DMS53 treated with DMSO at 0.1 percent for 48 hours (cell line): ENCODE results near the gene LDLR.

Experiments
- DNase-seq: peaks from one replicate; lab custom pipeline; 2025; ENCODE audit not compliant: unreplicated experiment; lab: John Stamatoyannopoulos, UW

The LDLR gene

GRCh38 chr19:11089254-11090013 lies at the start of gene LDLR:
LDLR (plus strand) TSS chr19:11089463; CDS start chr19:11089549, 86 bp downstream.
- peak; percentile 81 for DNase-seq

GRCh38 chr19:11041194-11041593 lies 48.1 kb upstream of the LDLR start:
- no peak for DNase-seq

- DNase-seq: no peak
These were observed 47.2 kb upstream of the LDLR start for GRCh38 chr19:11041966-11042627.

- no peak for DNase-seq
These were observed 44.8 kb upstream of the LDLR start for GRCh38 chr19:11044431-11044830.

GRCh38 chr19:11045536-11045935 lies 43.7 kb upstream of the LDLR start:
- DNase-seq: no peak

- DNase-seq: no peak
These were observed 42.5 kb upstream of the LDLR start for GRCh38 chr19:11046605-11047354.

- no peak for DNase-seq
These were observed 41.4 kb upstream of the LDLR start for GRCh38 chr19:11047866-11048265.

- DNase-seq: no peak
These were observed 38.7 kb upstream of the LDLR start for GRCh38 chr19:11050323-11051114.

- no peak for DNase-seq
These were observed 35.5 kb upstream of the LDLR start for GRCh38 chr19:11053817-11054195.

GRCh38 chr19:11054200-11054599 lies 35.1 kb upstream of the LDLR start:
- DNase-seq: no peak

- DNase-seq: no peak
These were observed 34.6 kb upstream of the LDLR start for GRCh38 chr19:11054628-11055027.

GRCh38 chr19:11058246-11059030 lies 30.8 kb upstream of the LDLR start:
- DNase-seq: no peak

GRCh38 chr19:11059511-11060358 lies 29.5 kb upstream of the LDLR start:
- no peak for DNase-seq

GRCh38 chr19:11061952-11062351 lies 27.3 kb upstream of the LDLR start:
- DNase-seq: no peak

- no peak for DNase-seq
These were observed 25.8 kb upstream of the LDLR start for GRCh38 chr19:11063434-11063833.

GRCh38 chr19:11064831-11065303 lies 24.4 kb upstream of the LDLR start:
- no peak for DNase-seq

- no peak for DNase-seq
These were observed 22.9 kb upstream of the LDLR start for GRCh38 chr19:11066326-11066725.

- DNase-seq: no peak
These were observed 21.7 kb upstream of the LDLR start for GRCh38 chr19:11067356-11068113.

GRCh38 chr19:11069561-11069960 lies 19.7 kb upstream of the LDLR start:
- no peak for DNase-seq
